Panc1 (cell line): ENCODE data around the gene SH3GLB1.

Experiments used
- CTCF ChIP-seq: fragments of 450-650 bp; IDR thresholded peaks from 2 replicates; pipeline ENCODE4 v1.5.1; 2017; ENCODE audit warnings: mild to moderate bottlenecking
- POLR2AphosphoS5 ChIP-seq: IDR thresholded peaks from 2 replicates; pipeline ENCODE4 v1.6.1; 2012; ENCODE audit warnings: mild to moderate bottlenecking, low read depth, low read length, moderate library complexity
- REST ChIP-seq, 2 experiments: IDR thresholded peaks; 2 replicates each; pipeline ENCODE4 v1.6.1; 2011 to 2012; ENCODE audit warnings: low read depth in 2 of 2, control low read depth in 1 of 2, low read length in 1 of 2, mild to moderate bottlenecking in 1 of 2, moderate library complexity in 1 of 2; ENCODE audit not compliant: insufficient read depth in 1 of 2
- SIN3A ChIP-seq: IDR thresholded peaks from 2 replicates; pipeline ENCODE4 v1.6.1; 2012; ENCODE audit warnings: low read depth, mild to moderate bottlenecking, low read length, moderate library complexity, borderline replicate concordance; ENCODE audit not compliant: insufficient read depth
- TCF7L2 ChIP-seq: IDR thresholded peaks from 2 replicates; pipeline ENCODE4 v1.6.1; 2011; ENCODE audit warnings: mild to moderate bottlenecking, low read depth, low read length, inconsistent platforms

- TF ChIP-seq CTCF (no peak), TCF7L2 (no peak), POLR2AphosphoS5 (no peak), REST (IDR thresholded peaks at IDR 0.05; ENCODE audit: insufficient read depth in 1 of 2, low read depth in 2 of 2, low read length in 1 of 2) (no peak), SIN3A (no peak)
These were observed 4.5 kb downstream of the SH3GLB1 start for GRCh38 chr1:86708920-86709319.
